HG03521 (cell line): Measurements from ENCODE around the gene TLE3.

Experiments used
- ATAC-seq: cut with Tn5 transposase; IDR thresholded peaks from one replicate; pipeline ENCODE4 v1.9.1; 2021; ENCODE audit warnings: mild to moderate bottlenecking, moderate library complexity; ENCODE audit not compliant: unreplicated experiment

The TLE3 gene

DNA sequence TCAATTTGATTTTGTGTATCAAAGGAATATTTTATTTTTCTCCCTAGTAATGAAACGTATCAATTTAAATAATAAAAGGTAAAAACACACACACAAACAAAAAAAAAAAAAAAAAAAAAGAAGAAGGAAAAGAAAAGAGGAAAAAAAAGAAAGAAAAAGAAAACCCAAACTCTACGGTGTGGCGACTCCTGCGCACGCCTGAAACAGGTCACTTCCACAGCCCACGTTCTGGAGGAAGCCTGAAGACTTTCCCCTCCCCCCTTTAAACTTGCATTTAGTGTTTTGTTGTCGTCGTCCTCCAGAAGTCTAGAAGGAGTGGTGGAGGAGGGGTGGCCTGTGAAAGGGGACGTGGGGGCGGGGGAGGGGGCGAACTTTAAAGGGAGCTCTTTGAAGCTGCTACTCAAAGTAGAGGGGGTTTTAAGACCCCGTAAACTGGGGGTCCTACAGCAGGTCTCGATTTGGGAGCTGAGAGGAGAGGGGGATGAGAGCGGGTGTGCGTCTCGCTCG, 2.3 kb upstream of the TLE3 start:
- ATAC-seq = no peak

DNA sequence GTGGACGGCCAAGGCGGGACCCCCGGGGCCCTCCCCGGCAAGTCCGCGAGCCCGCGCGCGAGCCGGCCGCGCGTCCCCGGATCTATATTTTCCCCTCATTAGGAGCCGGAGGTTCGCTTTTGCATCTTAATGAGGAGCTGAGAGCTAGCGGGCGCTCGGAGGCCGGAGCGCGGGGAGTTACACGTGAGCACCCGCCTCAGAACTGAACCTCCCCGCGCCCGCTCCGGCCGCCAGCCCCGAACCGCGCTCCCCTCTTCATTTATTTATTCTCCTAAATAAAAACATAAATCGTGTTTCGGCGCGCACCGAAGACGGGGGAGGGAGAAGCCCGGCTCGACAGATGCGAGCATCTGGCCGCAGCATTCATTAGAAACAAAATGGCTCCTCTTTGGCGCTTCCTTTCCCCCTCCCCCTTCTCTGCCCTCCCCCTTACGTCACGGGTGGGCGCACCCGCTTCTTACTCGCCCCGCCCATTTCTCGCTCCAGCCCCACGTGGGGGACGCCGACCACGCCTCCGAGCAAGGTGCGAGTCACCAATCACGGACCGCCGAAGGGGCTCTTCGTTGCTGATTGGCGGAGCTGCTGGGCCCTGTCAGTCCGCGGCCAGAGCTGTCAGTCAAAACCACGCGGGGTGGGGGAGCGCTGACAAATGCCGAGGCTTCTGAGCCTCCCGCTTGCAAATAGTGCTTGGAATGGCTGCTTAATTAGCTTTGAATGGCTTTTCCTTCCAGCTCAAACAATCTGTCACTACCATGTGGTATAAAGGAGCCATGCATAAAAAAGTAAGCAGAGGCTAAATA, 1.6 kb upstream of the TLE3 start:
- peak; percentile 64 for ATAC-seq

DNA sequence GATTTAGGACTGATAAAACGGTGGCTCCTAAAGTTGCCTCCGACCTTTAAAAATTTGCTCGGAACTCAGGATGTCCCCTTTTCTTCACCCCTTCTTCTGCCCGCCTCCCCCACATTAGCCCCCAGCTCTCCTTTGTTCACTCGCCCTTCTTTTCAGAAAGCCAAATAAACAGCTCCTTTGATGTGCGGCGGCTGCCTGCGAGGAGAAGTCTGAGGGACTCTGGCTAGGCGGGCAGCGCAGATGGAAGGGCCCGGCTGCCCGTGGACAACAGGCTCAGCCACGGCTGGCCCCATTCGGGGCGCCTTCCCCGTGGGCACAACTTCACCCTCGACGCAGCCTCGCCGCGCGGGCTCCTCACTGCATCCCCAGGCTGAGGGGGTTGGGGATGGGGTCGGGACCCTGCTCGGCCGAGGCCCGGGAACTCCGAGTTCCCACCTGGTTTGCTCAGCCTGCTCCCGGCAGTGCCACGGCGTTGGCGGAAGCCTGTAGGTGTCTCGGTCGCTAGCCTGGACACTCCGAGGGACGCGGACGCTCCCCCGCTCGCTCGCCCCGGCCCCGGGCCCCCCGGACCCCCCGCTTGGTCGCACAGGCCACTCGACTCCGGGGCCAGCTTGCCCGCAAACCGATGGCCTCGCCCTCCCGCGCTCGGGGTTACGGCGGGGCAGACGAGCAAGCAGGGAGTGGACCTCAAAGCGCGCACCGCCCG, 897 bp upstream of the TLE3 start:
- ATAC-seq = no peak

DNA sequence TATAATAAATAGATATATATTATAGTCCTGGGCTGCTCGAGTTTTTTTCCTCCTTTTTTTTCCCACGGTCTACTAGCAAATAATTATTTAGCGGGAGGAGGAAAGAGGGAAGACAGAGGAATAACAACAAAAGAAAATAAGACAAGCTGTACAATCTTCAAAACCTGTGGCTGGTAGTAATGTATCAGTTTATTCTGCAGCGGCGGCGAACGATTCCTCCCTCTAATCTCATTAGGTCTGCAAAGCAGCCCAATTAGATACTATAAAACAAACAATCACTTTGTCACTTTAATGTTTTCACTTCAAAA, 390 bp upstream of the TLE3 start:
- no peak for ATAC-seq

DNA sequence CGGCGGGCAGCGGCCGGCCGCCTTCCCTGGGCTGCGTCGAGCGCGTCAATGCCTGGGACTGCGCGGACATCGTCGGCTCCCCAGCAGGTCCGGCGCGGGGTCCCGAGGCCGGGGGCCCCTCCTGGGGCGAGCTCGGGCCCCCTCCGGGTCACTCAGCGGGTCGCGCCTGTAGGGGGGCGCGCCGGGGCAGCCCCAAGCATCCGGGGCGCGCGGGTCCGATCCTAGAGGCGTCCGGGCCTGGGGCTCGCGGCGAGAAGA, 725 bp downstream of the TLE3 start:
- no peak for ATAC-seq

DNA sequence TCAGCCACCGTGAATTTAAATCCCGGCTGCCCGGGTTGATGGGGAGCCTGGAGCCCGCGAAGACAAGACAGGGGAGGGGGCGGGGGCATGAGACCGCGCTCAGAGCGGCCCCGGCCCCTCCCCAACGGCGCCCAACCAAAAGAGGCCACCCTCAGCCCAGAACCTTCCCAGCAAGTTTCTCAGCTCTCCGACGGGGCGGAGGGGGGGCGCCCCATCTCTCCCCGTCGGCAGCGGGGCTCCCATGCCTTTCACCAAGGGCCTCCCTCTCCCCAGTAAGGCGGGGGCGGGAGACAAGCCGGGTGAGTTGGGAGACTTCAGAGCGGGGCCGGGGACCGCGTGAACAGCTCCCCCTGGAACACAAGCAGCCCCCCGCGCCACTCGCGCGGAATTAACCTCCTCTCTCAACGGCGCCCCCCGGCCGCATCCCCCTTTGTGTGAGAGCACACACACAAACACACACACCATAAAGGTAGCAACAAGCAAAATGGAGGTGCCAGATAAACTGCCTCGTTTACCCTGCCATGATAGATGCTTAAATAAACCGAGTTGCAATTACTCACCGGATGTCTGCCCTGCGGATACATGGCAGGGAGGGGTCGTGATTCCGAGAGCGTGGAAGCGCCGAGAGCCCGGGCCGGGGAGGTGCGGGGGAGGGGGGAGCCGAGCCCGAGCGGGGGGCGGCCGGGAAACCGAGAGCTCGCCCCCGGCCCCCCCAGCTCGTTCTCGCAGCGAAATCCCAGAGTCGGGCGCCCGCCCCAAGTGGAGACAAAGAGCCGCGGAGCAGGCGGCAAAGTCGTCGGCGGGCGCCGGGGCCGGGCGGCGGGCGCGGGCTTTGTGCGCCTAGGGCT, 1.3 kb downstream of the TLE3 start:
- no peak for ATAC-seq

DNA sequence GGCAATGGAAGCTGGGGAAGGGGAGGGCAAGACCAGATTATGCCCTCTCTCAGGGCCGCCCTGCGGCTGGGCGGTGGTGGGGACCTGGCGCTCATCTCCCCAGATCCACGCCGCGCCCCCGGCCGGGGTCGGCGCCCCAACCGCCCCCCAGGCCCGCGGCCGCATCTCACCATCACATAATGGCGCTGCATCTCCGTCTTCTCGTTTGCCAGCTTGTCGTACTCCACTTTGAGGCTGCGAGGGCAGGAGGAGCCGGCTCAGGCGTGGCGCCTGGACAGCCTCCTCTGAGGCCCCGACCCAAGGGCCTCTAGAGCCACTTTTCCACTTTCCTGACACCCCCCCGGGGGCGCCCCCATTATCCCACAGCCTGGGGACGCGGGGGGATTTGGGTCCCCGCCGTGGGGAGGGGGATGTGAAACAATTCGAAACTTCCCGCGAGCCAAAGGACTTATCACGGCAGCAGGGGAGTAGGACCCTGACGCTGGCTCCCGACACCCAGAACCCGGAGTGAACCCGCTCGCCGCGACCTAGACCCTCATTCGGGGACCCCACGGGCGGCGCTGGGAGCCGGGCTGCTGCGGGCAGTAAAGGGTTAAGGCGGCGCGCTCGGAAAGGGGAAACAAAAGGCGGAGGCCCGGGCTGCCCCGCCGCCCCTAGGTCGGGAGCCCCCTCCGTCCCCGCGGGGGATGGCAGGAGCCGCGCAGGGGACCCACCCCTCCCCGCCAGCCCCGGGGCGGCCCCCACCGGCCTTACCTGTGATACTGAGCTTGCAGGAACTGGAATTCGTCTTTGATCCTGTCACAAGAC, 2.1 kb downstream of the TLE3 start:
- ATAC-seq = no peak

DNA sequence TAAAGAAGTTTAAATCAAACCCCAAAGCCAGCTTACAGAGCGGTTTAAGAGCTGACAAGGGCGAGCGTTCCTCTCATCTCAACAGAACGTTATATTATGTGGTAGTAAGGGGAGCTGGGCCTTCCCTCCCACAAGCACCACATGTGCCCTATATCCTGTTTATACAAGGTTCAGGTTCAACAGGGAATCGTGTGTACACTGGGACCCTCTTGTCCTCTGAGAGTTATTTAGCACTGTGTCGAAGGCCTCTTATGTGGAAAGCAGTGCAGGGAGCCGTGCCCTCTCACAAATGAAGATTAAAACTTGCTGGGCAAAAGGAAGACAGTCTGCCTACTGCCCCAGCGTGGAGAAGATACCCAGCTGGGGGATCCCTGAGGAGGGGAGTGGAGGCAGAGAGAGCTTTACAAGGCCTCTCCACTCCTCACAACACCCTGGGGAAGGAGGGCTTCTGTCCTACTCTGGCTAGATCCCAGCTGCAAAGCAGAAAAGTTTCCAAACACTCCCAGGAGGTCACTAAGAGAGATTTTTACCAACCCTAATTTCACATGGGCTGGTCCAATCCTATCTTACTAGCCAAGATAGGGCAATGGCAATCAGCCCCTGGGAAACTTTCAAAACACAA, 2.9 kb downstream of the TLE3 start:
- no peak for ATAC-seq

DNA sequence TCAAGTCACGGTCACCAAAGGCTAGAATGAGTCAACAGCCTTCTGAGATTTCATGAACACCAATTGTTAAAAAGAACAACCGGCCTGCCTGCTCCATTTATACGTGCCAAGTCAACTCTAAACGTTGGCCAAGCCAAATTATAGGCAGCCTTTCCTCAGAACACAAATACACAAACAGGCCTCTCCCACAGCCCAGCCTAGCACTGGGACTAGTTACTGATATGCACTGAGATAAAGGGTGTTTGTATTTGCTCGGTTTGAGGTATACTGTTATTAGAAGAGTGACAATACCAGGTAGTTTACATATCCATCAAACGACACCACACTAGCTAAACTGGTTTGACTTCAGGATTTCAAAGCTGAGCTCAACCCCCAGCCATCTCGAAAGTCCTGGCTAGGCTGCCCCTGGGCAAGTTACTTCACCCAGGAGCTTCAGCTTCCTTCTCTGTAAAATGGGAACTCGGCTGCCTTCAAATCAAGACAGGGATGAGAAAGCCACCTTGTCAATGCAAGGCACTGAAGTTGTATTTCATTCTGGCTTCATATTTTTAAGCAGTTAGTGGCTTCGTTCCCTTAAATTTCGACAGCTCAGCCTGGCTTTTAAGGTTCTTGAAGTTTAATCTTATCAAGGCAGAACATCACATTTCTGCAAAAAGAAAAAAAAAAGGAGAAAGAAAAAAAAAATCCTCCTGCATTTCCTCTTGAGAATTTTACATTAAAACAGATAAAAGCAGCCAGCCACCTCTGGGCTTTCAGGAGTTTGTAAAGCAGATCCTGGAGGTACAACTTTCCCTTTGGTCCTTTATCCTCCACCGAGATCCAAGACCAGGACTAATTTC, 4.0 kb downstream of the TLE3 start:
- no peak for ATAC-seq

DNA sequence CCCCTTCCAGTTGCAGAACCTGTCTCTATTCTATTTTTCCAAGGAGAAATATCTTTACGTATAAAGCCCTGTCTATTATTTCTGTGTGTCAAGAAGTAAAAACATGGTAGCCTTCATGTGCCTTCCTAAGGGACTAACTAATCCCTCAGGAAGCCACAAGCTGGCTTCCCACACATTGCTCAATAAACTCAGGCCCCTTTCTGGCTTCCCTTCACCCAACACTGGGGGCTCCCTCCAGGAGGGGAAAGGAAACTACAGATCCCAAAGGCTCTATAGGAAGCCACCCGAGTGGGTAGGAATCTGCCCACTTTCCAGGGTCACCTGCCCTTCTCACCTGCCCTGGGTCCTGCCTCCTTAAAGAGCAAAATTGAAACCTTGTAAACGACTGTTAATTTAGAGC, 4.6 kb downstream of the TLE3 start:
- ATAC-seq = no peak

DNA sequence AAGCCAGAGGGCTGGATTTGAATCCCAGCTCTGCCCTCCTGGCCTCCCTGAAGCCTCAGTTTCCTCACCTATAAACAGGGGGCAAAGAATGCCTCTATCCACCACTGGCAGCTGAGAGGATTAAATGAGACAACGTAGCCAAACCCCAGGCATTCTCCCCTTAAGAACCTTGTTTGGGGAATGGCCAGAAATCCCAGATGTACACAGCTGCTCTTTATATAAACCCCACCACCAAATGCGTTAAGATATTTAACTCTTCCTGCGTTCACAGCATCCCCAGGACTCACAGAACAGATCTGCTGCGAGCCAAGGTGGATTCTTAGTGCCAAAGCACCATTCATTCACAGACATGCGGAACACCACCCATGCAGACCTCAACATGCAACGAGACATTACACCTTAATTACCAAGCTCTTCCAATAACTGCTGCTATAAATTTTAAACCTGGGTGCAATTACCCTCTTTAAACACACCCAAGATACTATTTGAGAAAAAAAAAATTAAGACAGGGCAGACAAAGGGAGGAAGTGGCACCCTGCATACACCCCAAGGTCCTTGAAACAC, 5.2 kb downstream of the TLE3 start:
- ATAC-seq = no peak

DNA sequence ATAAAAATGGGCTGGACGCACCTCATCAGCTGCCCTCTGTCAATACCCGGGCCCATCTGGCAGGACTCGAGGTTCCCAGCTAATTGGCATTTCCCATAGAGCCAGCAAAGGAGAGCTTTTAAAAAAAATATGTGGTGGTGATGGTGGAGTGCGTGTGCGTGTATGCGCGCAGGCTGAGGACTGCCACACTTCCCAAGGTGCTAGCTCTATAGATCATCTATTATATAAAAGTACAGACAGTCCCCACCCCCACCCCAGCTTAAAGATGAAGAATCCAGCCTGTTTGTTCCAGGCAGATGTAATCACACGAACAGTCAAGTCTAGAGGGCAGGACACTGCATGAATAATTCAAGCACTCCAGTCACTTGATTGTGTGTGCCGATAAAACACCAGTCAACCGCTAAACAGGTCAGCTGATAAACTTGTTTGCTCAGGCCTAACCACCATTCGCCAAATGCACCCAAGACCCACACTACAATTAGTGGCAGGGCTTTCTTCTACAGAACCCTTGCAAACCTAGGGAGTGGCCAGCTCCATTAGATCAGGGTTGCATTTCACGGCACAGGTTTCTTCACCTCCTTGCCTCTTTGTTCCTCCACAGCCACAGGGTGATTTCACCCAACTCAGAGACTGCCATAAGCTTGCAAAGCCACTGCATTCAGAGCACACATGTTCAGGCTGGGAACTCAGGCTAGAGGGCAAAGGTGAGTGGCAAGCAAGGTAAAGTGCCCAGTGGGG, 5.8 kb downstream of the TLE3 start:
- no peak for ATAC-seq

DNA sequence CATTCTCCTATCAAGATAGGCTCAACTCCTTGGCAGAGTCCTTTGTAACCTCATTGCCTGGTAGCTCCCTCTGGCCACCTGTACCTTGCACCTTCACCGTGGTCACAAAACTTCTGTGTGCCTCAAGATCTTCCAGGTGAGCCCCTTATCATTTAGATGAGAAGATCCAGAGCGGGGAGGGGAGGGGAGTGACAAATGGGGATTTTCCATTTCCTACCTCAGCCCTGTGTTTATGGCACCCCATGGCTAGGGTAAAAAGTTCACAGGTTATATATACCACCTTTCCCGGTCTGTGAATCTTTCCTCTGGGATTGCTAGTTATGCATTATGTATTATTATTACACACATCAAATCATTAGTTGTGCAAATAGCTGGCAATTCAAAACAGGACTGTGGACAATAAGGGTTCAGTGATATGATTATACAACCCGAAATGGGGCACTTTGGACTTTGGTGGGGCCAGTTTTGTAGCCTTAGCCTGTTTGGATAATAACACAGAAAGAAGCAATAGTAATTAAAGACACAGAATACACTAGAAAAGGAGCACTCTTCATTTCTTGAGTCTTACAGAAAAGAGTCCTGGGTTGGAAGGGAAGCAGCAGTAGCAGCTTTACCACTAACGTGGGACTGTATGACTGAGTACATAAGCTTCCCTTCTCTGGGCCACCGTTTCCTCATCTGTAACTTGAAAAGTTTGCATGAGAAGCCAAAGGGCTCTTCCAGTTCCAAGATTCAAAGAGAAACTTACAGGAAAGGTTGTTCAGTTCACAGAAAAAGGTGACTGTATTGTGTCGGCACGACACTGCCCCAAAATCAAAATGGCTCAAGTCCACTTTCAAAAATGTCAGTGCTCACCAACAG, 7.1 kb downstream of the TLE3 start:
- ATAC-seq = no peak

DNA sequence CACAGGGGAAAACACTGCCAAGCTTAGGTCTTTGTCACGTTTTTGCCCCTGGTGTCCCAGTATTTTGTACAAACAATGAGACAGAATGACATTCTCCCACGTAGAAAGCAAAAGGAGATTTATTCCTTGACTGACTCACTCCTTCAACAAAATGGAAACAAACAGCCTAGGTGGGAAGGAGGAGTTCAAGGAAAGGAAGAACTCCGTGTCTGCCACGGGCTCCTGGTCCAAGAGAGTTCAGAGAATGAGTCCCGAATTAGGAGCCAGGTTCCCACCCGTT, 8.1 kb downstream of the TLE3 start:
- no peak for ATAC-seq

DNA sequence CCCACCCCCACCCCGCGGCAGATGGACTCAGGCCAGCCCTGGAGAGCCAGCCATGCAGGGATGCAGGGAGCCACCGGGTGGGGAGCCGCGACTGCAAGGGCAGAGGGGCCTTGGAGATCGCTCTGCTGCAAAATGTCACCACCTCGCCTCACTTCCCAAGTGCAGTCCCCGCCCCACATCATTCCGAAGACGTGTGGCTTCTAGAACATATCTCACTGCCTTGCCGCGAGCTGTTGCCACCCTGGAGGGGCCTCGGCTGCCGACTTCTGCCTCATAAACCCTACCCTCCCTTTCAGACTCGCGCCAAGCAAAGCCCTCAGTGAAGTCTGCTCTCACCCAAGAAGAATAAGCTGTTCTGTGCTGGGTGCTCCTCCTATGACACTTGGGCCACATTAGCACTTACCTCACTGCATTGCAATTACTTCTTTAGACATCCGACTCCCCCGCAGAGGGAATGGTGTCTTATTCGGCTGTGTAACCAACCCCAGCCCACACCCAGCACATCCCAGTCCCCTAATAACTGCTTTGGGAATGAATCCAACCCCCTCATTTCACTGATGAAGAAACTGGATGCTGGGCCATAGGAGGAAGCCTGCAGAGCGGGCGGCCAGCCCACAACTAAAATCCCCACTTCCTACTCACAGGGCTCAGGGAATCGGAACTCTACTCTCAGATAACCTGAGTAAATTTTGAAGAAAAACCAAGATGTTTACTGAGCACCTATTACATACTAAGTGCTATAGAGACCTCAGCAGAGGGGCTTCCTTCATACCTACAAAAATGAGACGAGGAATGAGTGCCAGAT, 8.6 kb downstream of the TLE3 start:
- no peak for ATAC-seq

DNA sequence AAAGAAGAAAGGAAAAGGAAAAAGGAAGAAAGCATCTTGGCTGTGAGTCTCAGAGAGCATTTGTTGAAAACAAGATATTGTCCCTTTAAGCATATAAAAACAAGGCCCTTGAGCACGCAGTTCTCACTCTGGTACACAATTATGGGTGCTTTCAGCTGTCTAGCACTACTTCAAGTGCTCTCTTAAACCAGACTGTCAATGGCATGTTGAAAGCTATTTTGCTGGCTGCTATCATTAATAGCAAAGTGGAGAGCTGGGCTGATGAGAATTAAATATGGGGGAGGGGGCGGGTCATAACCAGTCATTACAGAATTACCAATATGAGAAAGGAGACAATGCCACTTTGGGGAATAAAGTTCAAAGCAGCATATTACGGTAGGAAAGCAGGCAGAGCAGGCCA, 9.3 kb downstream of the TLE3 start:
- no peak for ATAC-seq

DNA sequence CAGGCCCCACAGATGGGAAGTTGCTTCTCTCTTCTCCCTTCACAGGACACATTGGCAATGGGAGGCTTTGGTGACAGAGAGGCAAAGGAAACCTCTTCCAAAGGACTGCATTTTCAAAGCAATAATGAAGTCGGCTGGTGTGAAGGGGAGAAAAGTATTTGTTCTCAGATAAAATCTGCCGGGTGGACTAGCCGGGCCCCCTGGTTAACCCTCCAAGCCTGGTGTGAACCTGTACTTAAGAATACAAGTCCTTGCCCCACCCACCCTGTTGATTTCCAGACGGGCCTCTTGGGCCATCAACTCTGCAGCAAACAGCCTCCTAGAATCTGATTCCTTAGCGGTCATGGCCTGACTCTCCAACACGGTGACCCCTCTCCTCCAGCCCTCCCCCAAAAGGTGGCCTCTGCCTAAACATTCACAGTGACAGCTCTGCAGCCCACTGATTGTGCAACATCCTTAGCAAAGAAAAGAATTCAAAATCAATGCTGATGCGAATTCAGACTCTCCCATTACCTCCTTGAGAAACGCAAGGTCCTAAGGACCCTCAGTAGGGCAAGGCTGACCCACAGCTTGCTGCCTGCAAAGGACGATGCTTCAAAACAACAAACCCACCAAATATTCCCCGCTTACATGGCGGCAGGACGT, 9.9 kb downstream of the TLE3 start:
- ATAC-seq = no peak
